ENCODE measurements around the gene SULT1C2.
"Not testable (repeated sequence)": the region's sequence is repeated elsewhere in the genome, so short reads cannot be mapped to it uniquely, and the experiment has no call there.

Gene SULT1C2

GRCh38 chr2:108270346-108270745, 18.3 kb upstream of the SULT1C2 start:
- TF ChIP-seq CTCF (conservative IDR thresholded peaks at IDR 0.05; ENCODE audit: low read depth, low read length): no peak
- DNase-seq (ENCODE audit: low read depth): no peak
- no peak overlapping the region for H3K4me3 ChIP-seq (ENCODE audit: low read depth, low read length)

GRCh38 chr2:108270768-108271506, 17.8 kb upstream of the SULT1C2 start:
- no peak for TF ChIP-seq CTCF (conservative IDR thresholded peaks at IDR 0.05; ENCODE audit: low read depth, low read length)
- DNase-seq (ENCODE audit: low read depth): no peak
- H3K4me3 ChIP-seq (ENCODE audit: low read depth, low read length): no peak overlapping the region

GRCh38 chr2:108271691-108272253, 16.9 kb upstream of the SULT1C2 start:
- DNase-seq (ENCODE audit: low read depth): peak; percentile 88

GRCh38 chr2:108278631-108279030, 10.1 kb upstream of the SULT1C2 start:
- H3K4me3 ChIP-seq (ENCODE audit: low read depth, low read length): no peak overlapping the region
- TF ChIP-seq CTCF (conservative IDR thresholded peaks at IDR 0.05; ENCODE audit: low read depth, low read length): no peak
- DNase-seq (ENCODE audit: low read depth): peak; percentile 44

More at GRCh38 chr2:108271691-108272253, 16.9 kb upstream of the SULT1C2 start:
- no peak for TF ChIP-seq CTCF (conservative IDR thresholded peaks at IDR 0.05; ENCODE audit: low read depth, low read length)
- peak overlapping the region; percentile 48 for H3K4me3 ChIP-seq (ENCODE audit: low read depth, low read length)

GRCh38 chr2:108279468-108279867, 9.2 kb upstream of the SULT1C2 start:
- H3K4me3 ChIP-seq (ENCODE audit: low read depth, low read length): no peak overlapping the region
- DNase-seq (ENCODE audit: low read depth): no peak
- no peak for TF ChIP-seq CTCF (conservative IDR thresholded peaks at IDR 0.05; ENCODE audit: low read depth, low read length)

GRCh38 chr2:108280466-108280865, 8.2 kb upstream of the SULT1C2 start:
- no peak for TF ChIP-seq CTCF (conservative IDR thresholded peaks at IDR 0.05; ENCODE audit: low read depth, low read length)
- no peak for DNase-seq (ENCODE audit: low read depth)
- no peak overlapping the region for H3K4me3 ChIP-seq (ENCODE audit: low read depth, low read length)

GRCh38 chr2:108284566-108284965, 4.1 kb upstream of the SULT1C2 start:
- not testable (repeated sequence) for H3K4me3 ChIP-seq (ENCODE audit: low read depth, low read length); DNase-seq (ENCODE audit: low read depth)
